ENCODE results near the gene HRK.

- no peak for TF ChIP-seq EP300 (IDR thresholded peaks at IDR 0.05)
- no peak for TF ChIP-seq CTCF (IDR thresholded peaks at IDR 0.05)
Observed at GRCh38 chr12:116916122-116916521, 34.9 kb upstream of the HRK start.
